K562 (cell line): ENCODE measurements around the gene RABGAP1L. TPM values are rescaled to one million over a fixed set of nuclear protein-coding genes. Genes with fewer than 3 reads are reported as not detected.

Experiments
- ARNT ChIP-seq, 2 experiments: fragments of 450-650 bp; IDR thresholded peaks; 2 replicates each; pipeline ENCODE4 v1.6.1; 2016; ENCODE audit warnings: mild to moderate bottlenecking in 1 of 2
- CBFB ChIP-seq: sonication (generic); formaldehyde crosslinking; IDR thresholded peaks from 2 replicates; pipeline ENCODE4 v1.4.0; 2020; ENCODE audit warnings: mild to moderate bottlenecking, missing genetic modification reagents
- CCAR2 ChIP-seq: fragments of 200-400 bp; formaldehyde crosslinking; IDR thresholded peaks from 2 replicates; pipeline ENCODE4 v1.6.1; 2017; ENCODE audit warnings: mild to moderate bottlenecking, low read depth, low read length
- ELF4 ChIP-seq: fragments of 450-650 bp; formaldehyde crosslinking; IDR thresholded peaks from 2 replicates; pipeline ENCODE4 v1.4.0; 2022; ENCODE audit warnings: missing genetic modification characterization
- EZH2 ChIP-seq: IDR thresholded peaks from 2 replicates; pipeline ENCODE4 v1.6.1; 2012; ENCODE audit warnings: low read depth, mild to moderate bottlenecking, inconsistent platforms, low read length, borderline replicate concordance
- KDM5B ChIP-seq: fragments of 200-600 bp; sonication (generic); IDR thresholded peaks from 2 replicates; pipeline ENCODE4 v1.6.1; 2012; ENCODE audit warnings: low read depth, mild to moderate bottlenecking, moderate library complexity, low read length, control low read depth, inconsistent platforms; ENCODE audit not compliant: insufficient replicate concordance
- MED1 ChIP-seq: sonication (generic); formaldehyde crosslinking; IDR thresholded peaks from 2 replicates; pipeline ENCODE4 v1.8.1; 2023; ENCODE audit warnings: missing genetic modification reagents, borderline replicate concordance
- NR3C1 ChIP-seq: sonication (generic); formaldehyde crosslinking; IDR thresholded peaks from 2 replicates; pipeline ENCODE4 v1.8.1; 2022; ENCODE audit warnings: missing genetic modification reagents
- NUFIP1 ChIP-seq: fragments of 450-650 bp; IDR thresholded peaks from 2 replicates; pipeline ENCODE4 v1.6.1; 2018; ENCODE audit not compliant: partially characterized antibody
- SMARCB1 ChIP-seq: IDR thresholded peaks from 2 replicates; pipeline ENCODE4 v1.6.1; 2011; ENCODE audit warnings: improper control_type of control experiment, low read depth; ENCODE audit not compliant: insufficient read length
- TEAD4 ChIP-seq, 2 experiments: sonication (generic) in 1 of 2; formaldehyde crosslinking in 1 of 2; IDR thresholded peaks; 2 replicates each; pipeline versions ENCODE4 v1.6.1 to v1.8.0; 2012 to 2022; ENCODE audit warnings: borderline replicate concordance in 1 of 2, inconsistent platforms in 1 of 2, low read length in 1 of 2, mild to moderate bottlenecking in 1 of 2, missing genetic modification reagents in 1 of 2
- XRCC5 ChIP-seq: fragments of 200-400 bp; formaldehyde crosslinking; IDR thresholded peaks from 2 replicates; pipeline ENCODE4 v1.6.1; 2017; ENCODE audit warnings: low read depth, mild to moderate bottlenecking, low read length
- ZBTB17 ChIP-seq: fragments of 450-650 bp; formaldehyde crosslinking; IDR thresholded peaks from 2 replicates; pipeline ENCODE4 v1.4.0; 2020; ENCODE audit warnings: mild to moderate bottlenecking
- ZFP1 ChIP-seq: fragments of 450-650 bp; formaldehyde crosslinking; IDR thresholded peaks from 2 replicates; pipeline ENCODE4 v1.4.0; 2020; ENCODE audit warnings: mild to moderate bottlenecking, mixed read lengths
- polyA plus RNA-seq, 8 experiments: library from polyadenylated mRNA; depleted of rRNA in 4 of 8; stranded (reverse) in 5 of 8; unstranded in 3 of 8; fragments of >200 nt; fragmentation: Nextera tagmentation in 2 of 8; fragmentation: Illumina TruSeq in 1 of 8; extraction: Ambion mirVana in 2 of 8; extraction: Trizol in 1 of 8; gene quantifications; 2 replicates each; pipeline versions ENCODE4 v1.2.1 to v1.2.3, GENCODE V29; 2011 to 2014; ENCODE audit warnings: inconsistent platforms in 1 of 8, missing spikeins in 1 of 8
- total RNA-seq, 7 experiments: library from RNA; depleted of rRNA in 6 of 7; stranded (reverse); fragments of >200 nt in 6 of 7; fragmentation: Illumina TruSeq in 2 of 7; extraction: Trizol in 2 of 7; gene quantifications; 2 replicates each; pipeline versions ENCODE4 v1.2.1 to v1.2.3, GENCODE V29; 2011 to 2021; ENCODE audit warnings: low replicate concordance in 1 of 7
- TF ChIP-seq, protein P1 (sequence below), 2 experiments: IDR thresholded peaks; 2 replicates each; pipeline ENCODE4 v1.6.1; 2012; ENCODE audit warnings: improper control_type of control experiment in 2 of 2, low read depth in 2 of 2, low read length in 2 of 2, borderline replicate concordance in 1 of 2
- TF ChIP-seq, protein P2 (sequence below): fragments of 250-450 bp; sonication (Bioruptor Pico); IDR thresholded peaks from 2 replicates; pipeline ENCODE4 v1.5.0; 2021; ENCODE audit warnings: mild to moderate bottlenecking, moderate library complexity
- TF ChIP-seq, protein P3 (sequence below): fragments of 250-450 bp; sonication (Bioruptor Pico); IDR thresholded peaks from 2 replicates; pipeline ENCODE4 v1.8.0; 2022; ENCODE audit warnings: moderate library complexity, mild to moderate bottlenecking, inconsistent platforms
- TF ChIP-seq, protein P4 (sequence below): sonication (generic); formaldehyde crosslinking; IDR thresholded peaks from 2 replicates; pipeline ENCODE4 v1.8.1; 2022; ENCODE audit warnings: missing genetic modification reagents

RABGAP1L gene
- total and polyA plus RNA-seq, 9 of the 15 experiments (the other 6 are each of a cell fraction or from before 2014, with no cell fraction given), result 16.5 to 44.9 (median 26.7) TPM

DNA sequence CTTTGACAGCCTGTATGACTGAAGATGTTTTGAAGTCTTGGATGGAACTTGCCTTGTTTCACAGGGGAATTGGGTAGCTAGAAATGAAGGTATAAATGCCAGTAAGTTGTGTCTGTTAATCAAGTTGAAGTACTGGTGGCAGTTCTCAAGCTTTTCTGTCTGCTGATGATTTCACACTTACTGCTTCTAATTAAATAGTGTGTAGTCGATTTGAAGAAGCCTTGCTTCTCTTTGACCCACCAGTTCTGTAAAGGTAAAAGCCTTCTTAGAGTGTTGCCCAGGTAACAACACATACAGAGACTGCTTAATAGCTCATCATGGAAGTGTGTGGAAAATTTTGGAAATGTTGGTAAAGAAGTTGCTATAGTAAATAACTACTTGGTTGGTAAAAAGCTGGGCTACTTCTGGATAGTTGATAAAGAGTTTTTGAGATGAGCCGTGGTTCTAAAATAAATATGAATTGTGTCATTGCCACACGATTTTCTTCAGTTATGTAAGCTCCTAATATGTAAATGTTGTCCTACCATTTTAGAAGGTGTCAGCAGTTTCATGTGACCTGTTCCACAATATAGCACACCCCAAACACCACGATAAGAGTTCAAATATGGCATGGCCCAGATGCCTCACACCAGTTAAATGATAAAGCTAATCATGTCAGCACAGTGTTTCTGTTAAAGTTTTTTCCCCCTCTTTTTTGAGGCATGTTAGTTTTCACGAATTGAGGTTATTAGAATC is 7.4 kb downstream of the RABGAP1L start (continued):
- TF ChIP-seq, protein P1, sequence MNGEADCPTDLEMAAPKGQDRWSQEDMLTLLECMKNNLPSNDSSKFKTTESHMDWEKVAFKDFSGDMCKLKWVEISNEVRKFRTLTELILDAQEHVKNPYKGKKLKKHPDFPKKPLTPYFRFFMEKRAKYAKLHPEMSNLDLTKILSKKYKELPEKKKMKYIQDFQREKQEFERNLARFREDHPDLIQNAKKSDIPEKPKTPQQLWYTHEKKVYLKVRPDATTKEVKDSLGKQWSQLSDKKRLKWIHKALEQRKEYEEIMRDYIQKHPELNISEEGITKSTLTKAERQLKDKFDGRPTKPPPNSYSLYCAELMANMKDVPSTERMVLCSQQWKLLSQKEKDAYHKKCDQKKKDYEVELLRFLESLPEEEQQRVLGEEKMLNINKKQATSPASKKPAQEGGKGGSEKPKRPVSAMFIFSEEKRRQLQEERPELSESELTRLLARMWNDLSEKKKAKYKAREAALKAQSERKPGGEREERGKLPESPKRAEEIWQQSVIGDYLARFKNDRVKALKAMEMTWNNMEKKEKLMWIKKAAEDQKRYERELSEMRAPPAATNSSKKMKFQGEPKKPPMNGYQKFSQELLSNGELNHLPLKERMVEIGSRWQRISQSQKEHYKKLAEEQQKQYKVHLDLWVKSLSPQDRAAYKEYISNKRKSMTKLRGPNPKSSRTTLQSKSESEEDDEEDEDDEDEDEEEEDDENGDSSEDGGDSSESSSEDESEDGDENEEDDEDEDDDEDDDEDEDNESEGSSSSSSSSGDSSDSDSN (IDR thresholded peaks at IDR 0.05; ENCODE audit: borderline replicate concordance in 1 of 2, low read depth in 2 of 2, low read length in 2 of 2), result 0 out of 4 replicates have a peak, but pooled peaks of 1 of the 2 experiments have one; percentile 19
- TF ChIP-seq ARNT (IDR thresholded peaks at IDR 0.05) (peak; percentile 43 to 53; a peak in 2 of 4 replicates), SMARCB1 (peak; percentile 89), KDM5B (no peak), CBFB (CRISPR knock-in tag) (no peak), TEAD4 (IDR thresholded peaks at IDR 0.05; ENCODE audit: low read length) (peak; percentile 97), TEAD4 (CRISPR knock-in tag; IDR thresholded peaks at IDR 0.05; ENCODE audit: borderline replicate concordance) (no peak), MED1 (no peak), ZFP1 (0 out of 2 replicates have a peak, but pooled peaks have one; percentile 27), XRCC5 (no peak), NR3C1 (no peak), CCAR2 (no peak), ELF4 (CRISPR knock-in tag) (peak; percentile 82), NUFIP1 (no peak), EZH2 (no peak), ZBTB17 (CRISPR knock-in tag) (0 out of 2 replicates have a peak, but pooled peaks have one; percentile 50)
- TF ChIP-seq, protein P2, sequence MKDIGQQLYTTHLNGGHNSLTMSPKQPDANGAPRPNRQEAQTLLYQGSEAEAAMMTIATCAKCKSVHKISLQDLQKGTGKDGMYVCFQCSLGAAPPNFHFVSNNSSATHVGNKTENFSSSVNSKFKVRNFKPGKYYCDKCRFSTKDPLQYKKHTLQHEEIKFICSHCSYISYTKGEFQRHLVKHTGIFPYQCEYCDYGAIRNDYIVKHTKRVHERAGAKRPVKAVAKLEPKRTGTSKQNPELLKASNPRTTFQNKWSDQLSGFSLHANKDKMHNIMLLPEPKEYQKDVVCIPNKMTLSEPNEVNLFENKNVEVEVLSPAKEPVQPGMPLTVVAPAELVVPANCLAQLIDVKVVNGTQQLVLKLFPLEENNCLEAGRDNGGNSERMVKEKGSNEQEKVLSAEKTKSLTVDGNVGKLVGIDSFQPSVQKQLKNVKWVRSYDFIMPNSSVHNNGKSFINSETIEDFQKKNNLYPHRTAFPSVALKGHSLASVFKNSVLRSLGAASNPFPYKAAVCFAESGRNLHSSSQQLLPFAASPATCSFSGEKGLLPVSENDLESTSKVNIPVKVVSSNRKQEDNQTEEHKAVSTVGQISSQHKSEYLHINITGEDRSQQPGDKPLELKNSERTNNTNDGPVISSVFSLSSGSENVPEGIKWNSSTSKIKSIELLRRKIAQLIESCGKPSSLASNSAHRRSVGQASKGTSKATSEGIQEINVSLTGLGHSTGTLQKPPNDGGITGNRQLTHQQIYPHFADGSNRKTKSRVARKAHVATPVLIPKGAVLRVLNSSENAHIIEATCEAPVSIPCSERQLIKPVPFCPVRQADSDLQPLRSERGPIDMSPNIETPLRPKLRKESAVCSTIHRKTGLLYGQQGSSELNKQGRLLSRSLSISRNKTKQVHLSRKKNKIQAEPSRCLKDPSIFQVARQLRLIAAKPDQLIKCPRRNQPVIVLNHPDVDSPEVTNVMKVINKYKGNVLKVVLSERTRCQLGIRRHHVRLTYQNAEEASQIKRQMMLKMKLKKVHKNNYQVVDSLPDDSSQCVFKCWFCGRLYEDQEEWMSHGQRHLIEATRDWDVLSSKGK, result no peak
- TF ChIP-seq, protein P3, sequence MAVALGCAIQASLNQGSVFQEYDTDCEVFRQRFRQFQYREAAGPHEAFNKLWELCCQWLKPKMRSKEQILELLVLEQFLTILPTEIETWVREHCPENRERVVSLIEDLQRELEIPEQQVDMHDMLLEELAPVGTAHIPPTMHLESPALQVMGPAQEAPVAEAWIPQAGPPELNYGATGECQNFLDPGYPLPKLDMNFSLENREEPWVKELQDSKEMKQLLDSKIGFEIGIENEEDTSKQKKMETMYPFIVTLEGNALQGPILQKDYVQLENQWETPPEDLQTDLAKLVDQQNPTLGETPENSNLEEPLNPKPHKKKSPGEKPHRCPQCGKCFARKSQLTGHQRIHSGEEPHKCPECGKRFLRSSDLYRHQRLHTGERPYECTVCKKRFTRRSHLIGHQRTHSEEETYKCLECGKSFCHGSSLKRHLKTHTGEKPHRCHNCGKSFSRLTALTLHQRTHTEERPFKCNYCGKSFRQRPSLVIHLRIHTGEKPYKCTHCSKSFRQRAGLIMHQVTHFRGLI (CRISPR knock-in tag), result peak; percentile 65
- TF ChIP-seq, protein P4, sequence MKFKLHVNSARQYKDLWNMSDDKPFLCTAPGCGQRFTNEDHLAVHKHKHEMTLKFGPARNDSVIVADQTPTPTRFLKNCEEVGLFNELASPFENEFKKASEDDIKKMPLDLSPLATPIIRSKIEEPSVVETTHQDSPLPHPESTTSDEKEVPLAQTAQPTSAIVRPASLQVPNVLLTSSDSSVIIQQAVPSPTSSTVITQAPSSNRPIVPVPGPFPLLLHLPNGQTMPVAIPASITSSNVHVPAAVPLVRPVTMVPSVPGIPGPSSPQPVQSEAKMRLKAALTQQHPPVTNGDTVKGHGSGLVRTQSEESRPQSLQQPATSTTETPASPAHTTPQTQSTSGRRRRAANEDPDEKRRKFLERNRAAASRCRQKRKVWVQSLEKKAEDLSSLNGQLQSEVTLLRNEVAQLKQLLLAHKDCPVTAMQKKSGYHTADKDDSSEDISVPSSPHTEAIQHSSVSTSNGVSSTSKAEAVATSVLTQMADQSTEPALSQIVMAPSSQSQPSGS (CRISPR knock-in tag), result no peak
